Hematopoietic multipotent progenitor cell treated with erythropoietin and hydrocortisone succinate and interleukin-3 and kit ligand, for 4 days (in vitro differentiated cells): Measurements from ENCODE around the gene ITIH5.

Experiments
- DNase-seq: peaks from one replicate; pipeline ENCODE4 v3.0.0-alpha.2; 2015

ITIH5 gene

DNA sequence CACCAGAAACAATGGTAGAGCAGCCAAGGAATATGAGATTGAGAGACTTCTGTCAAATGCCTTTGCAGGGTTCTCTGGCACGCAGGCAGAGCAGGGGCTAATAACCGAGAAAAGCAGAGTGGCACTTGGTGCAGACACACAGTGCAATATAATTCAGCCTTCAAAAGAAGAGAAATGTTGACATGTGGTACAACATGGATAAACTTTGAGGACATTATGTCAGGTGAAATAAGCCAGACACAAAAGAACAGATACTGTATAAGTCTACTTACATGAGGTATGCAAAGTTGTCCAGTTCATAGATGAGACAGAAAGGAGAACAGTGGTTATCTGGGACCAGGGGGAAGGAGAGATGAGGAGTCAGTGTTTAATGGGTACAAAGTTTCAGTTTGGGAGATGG is 41.8 kb downstream of the ITIH5 start:
- DNase-seq = no peak

GRCh38 chr10:7622969-7623368 is 43.8 kb downstream of the ITIH5 start:
- peak; percentile 22 for DNase-seq

GRCh38 chr10:7618461-7618860 is 48.3 kb downstream of the ITIH5 start:
- DNase-seq = no peak

DNA sequence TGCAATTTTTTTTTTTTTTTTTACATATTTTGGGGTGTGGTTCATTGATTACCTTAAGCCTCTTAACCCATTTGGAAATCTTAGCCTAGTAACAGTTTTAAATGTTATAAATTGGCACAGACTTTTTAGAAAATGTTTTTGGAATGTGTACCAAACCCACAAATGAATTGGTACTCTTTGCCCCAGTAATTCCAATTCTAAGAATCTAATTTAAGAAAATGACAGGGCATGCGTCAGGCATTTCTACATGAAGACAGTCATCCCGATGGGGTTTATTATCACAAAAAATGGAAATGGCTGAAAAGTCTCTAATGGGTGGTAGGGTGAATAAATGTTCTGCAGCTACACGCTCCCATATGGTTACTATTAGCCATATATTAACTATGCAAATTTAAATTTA is 54.9 kb downstream of the ITIH5 start:
- no peak for DNase-seq

DNA sequence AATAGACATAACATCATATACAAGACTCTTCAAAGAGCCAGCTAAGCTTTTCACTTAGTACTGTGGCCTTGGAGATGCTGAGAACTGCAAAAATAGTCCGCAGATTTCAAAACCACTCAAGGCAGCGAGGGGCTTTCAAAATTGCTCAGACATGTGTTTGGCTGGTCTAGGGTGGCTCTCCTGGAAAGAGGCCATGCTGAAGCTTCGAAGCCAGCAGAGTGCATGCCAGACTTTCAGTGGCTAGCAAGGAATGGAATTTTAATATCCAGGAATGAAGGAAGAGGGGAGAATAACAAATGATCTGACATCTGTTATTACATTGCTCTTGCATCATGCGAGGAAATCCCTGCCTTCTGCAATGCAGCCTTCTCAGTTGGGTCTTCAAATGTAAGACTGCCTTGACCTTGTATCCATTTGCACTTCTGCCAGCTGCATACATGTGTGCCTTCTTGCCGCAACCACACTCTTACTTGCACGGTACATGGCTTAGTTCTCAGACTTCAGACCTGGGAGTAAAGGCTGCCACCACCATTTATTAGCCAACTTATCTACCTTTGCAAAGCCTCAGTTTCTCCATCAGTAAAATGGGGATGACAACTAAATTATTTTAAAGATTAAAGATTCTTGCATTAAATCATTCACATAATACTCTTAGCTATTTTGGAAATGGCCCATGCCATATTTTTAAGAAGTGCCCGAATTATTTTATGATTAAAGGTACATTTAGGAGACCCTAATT is 55.9 kb downstream of the ITIH5 start:
- DNase-seq = no peak

GRCh38 chr10:7610026-7610425 is 56.7 kb downstream of the ITIH5 start:
- no peak for DNase-seq

- DNase-seq = no peak
Observed at GRCh38 chr10:7609556-7609955, 57.2 kb downstream of the ITIH5 start.

DNA sequence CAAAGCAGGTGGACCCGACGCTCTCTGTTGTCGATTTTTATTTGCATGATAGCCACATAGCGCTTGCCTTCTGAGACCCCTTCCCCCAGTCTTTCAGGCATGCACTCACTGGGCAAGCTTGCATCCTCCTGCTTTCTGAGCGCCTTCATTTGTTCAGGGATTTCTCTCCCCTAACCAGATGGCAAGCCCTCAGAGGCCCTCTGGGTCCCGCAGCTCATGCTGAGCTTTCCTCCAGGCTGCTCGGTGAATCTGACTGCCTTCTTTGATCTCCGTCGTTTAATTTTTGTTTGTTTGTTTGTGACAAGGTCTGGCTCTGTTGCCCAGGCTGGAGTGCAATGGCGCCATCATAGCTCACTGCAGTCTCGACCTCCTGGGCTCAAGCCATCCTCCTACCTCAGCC is 58.8 kb downstream of the ITIH5 start:
- DNase-seq = no peak

- DNase-seq = no peak
Observed at GRCh38 chr10:7606951-7607404, 59.8 kb downstream of the ITIH5 start.

DNA sequence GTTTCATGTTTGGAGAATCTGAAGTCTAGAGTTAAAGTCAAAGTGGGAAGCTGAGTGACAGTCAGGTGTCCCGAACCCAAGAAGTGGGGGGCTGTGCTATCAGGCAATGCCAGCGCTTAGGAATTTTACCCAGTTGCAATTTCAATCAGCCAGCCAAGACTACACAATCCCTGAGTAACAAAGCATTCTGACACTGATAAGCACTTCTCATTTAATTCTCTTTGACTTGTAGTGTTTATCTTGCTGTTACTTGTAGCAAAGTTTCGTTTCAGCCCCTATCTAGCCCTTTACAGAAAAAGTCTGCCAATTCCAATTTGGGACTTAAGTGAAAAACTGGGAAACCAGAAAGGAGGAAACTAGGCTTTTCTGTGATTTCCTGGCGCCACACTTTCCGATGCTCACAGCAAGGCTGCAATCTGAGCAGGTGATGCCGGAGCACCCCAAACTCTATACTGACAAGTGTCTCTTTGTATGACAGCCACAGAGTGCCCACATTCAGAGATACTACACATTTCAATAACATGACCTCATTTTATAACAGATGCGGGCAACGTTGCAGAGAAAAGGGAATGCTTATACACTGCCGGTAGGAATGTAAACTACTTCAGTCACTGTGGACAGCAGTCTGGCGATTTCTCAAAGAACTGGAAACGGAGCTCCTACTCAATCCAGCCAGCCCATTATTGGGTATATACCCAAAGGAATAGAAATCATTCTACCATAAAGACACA is 61.0 kb downstream of the ITIH5 start:
- no peak for DNase-seq

GRCh38 chr10:7601023-7601656 is 65.6 kb downstream of the ITIH5 start:
- no peak for DNase-seq

DNA sequence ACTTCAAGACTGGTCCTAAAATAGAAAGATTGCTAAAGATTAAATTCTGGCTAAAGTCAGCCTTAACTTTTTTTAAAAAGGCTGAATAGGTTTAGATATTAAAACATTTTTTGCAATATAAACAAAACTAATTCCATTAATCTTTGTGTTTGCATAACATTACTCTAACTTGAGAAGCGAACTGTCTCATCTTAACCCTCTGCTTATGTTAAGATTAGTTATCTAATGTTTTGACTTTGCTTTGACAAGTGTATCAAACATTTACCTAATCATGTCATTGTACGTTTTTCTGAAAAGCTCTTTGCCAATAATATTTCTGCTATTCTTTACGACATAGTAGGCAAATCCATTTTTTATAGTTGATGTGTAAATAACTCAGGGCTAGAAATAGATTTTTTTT is 68.0 kb downstream of the ITIH5 start:
- no peak for DNase-seq

GRCh38 chr10:7596356-7596755 is 70.4 kb downstream of the ITIH5 start:
- DNase-seq = no peak

GRCh38 chr10:7593905-7594304 is 72.9 kb downstream of the ITIH5 start:
- DNase-seq = no peak

DNA sequence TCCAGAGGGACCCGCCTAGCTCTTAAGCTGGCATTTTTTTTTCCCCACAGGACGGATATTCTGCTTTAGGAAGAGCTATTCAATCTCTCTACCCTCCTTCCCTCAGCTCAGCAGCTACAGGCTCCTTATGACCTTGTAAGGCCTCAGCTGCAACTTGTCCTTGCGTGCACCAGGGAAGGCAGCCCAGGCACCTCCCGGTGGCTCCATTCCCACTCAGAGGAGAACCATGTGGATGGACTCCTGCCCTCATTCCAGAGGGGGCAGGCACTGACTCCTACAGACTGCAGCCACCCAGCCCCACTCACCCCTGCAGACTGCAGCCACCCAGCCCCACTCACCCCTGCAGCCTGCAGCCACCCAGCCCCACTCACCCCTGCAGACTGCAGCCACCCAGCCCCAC is 73.7 kb downstream of the ITIH5 start:
- no peak for DNase-seq

DNA sequence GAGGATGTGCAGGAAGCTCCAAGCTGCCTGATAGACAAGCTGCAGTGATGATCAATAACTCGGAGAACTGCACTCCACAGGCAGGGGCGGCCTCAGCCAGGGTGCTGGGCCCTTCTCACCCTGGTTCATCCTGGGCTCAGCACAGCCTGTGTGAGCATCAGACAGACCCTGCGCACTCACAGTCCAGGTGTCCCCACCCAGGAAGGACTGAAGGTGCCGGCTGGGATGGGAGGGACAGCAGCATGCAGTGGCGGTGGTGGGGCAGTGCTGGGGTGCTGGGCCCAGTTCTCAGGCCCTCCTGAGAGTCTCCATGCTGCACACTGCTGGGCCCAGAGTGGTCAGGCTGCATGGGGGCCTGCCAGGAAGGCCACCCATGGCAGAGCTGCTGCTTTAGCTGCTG is 74.1 kb downstream of the ITIH5 start:
- DNase-seq = no peak

- no peak for DNase-seq
Observed at GRCh38 chr10:7590271-7590670, 76.5 kb downstream of the ITIH5 start.

DNA sequence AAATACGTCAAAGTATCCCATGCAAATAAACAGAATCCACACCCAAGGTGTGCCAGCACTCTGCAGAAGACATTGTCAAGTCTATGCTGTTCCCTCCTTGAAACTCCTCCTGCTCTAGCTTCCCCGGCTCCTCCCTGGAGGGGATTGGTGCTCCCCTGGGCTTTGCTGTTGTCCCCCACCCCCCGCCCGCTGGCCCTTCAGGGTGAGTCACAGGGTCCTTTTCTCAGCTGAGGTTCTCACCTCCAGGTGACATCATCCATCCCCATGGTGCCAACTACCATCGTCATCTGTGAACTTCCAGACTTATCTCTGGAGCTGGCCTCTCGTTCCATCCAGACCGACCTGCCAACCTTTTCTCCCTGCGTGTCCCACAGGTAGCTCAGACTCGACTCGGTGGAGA is 77.0 kb downstream of the ITIH5 start:
- no peak for DNase-seq

DNA sequence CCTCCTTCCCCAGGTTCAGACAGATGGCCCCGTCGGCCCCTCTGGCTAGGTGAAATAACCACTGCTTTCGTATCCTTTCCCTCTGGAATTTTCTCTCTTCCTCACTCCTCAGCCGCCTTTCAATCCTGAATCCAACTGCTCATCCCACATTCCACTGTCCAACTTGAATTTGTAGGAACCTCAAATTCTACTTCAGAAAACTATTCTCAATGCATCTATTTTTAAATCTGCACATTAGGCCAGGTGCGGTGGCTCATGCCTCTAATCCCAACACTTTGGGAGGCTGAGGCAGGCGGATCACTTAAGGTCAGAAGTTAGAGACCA is 78.9 kb downstream of the ITIH5 start:
- DNase-seq = no peak

- DNase-seq = no peak
Observed at GRCh38 chr10:7587168-7587864, 79.5 kb downstream of the ITIH5 start.

DNA sequence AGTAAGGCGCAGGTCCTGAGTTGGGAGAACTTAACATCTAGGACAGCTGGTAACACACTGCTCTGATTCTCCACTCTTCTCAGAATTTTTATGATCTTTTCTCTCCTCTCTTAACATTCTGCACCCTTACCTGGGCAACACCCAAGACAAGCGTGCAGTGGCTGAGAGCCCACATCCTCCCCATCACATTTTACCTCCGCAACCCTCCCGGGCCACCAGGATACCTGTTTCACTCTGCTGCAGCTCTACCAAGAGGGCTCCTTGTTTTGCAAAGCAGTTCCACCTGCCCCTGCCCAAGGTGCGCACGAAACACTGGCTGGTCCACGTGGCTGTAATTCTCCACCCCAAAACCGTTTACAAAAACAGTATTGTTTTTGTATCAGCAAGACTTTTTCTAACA is 81.5 kb downstream of the ITIH5 start:
- DNase-seq = no peak

DNA sequence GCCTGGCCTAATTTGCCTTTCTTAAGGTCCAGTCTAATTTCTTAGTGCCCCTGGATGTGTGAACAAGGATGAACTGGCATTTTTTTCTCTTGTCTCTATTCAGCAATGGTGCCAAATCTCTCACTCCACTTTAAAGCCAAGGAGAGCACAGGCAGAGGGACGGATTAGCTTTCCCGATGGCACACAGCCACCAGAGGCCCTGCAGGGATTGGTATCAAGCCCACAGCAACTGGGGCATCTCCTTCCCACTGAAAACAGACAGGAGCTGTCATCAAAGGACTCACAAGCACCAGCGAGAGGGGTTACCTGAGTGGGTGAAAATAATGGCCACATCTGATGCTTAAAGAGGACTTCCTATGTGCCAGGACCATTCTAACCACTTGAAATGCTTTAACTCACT is 83.1 kb downstream of the ITIH5 start:
- no peak for DNase-seq

GRCh38 chr10:7580520-7580919 is 86.2 kb downstream of the ITIH5 start:
- DNase-seq = no peak

DNA sequence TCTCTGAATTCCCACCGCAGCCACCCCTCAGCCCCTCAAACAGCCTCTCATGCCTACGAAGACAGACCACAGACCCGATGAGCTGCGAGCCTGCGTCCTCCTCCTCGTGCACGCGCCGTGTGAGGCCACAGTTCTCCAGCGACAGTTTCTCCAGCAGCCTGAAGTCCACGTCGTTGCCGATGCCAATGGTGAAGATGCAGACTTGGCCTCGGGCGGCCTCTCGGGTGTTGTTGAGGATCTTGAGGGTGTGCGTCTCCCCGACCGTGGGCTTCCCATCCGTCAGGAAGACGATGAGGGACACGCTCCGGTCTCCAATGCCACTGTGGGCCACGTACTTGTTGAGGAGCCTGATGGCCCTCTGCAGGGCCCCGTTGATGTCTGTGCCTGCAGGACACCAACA is 87.1 kb downstream of the ITIH5 start:
- no peak for DNase-seq
